ENCODE results near the gene TEX28.
A peak's percentile ranks its signal among the peaks of the same experiment; 100 is the strongest.
"Not testable (repeated sequence)": the region's sequence is repeated elsewhere in the genome, so short reads cannot be mapped to it uniquely, and the experiment has no call there.

Gene TEX28

GRCh38 chrX:154312116-154312515, 17.2 kb upstream of the TEX28 start:
- no peak for DNase-seq (ENCODE audit: insufficient read length, low spot score)
- FAIRE-seq: no peak

- DNase-seq (ENCODE audit: insufficient read length, low spot score) (no peak), FAIRE-seq (no peak)
These were observed 16.0 kb upstream of the TEX28 start for GRCh38 chrX:154310616-154311536.

- FAIRE-seq: no peak
- DNase-seq (ENCODE audit: insufficient read length, low spot score): no peak
These were observed 14.3 kb upstream of the TEX28 start for GRCh38 chrX:154309041-154309775.

GRCh38 chrX:154308108-154308946, 13.4 kb upstream of the TEX28 start:
- FAIRE-seq: peak; percentile 97
- DNase-seq (ENCODE audit: insufficient read length, low spot score): peak; percentile 26

GRCh38 chrX:154307202-154307601, 12.3 kb upstream of the TEX28 start:
- FAIRE-seq: no peak

GRCh38 chrX:154305541-154306205, 10.7 kb upstream of the TEX28 start:
- FAIRE-seq: no peak
- no peak for DNase-seq (ENCODE audit: insufficient read length, low spot score)

More at GRCh38 chrX:154307202-154307601, 12.3 kb upstream of the TEX28 start:
- no peak for DNase-seq (ENCODE audit: insufficient read length, low spot score)

- FAIRE-seq (no peak), DNase-seq (ENCODE audit: insufficient read length, low spot score) (no peak)
These were observed 9.9 kb upstream of the TEX28 start for GRCh38 chrX:154304846-154305245.

- FAIRE-seq (no peak), DNase-seq (ENCODE audit: insufficient read length, low spot score) (no peak)
These were observed 8.6 kb upstream of the TEX28 start for GRCh38 chrX:154303476-154303875.

- not testable (repeated sequence) for FAIRE-seq; DNase-seq (ENCODE audit: insufficient read length, low spot score)
These were observed 8.1 kb upstream of the TEX28 start for GRCh38 chrX:154302998-154303397.

- DNase-seq (ENCODE audit: insufficient read length, low spot score) (no peak), FAIRE-seq (no peak)
These were observed 5.9 kb upstream of the TEX28 start for GRCh38 chrX:154300816-154301215.

GRCh38 chrX:154298312-154298711, 3.4 kb upstream of the TEX28 start:
- FAIRE-seq: peak; percentile 91

GRCh38 chrX:154296731-154297130, 1.8 kb upstream of the TEX28 start:
- DNase-seq (ENCODE audit: insufficient read length, low spot score): no peak
- FAIRE-seq: no peak

More at GRCh38 chrX:154298312-154298711, 3.4 kb upstream of the TEX28 start:
- DNase-seq (ENCODE audit: insufficient read length, low spot score): no peak

- no peak for DNase-seq (ENCODE audit: insufficient read length, low spot score)
- no peak for FAIRE-seq
These were observed 863 bp upstream of the TEX28 start, which contains the start of gene TKTL1 for GRCh38 chrX:154295664-154296310. TKTL1 (plus strand) TSS chrX:154295795; CDS start chrX:154295860, 65 bp downstream.

- FAIRE-seq; DNase-seq (ENCODE audit: insufficient read length, low spot score): not testable (repeated sequence)
These were observed 8.5 kb downstream of the TEX28 start for GRCh38 chrX:154286406-154286805.

GRCh38 chrX:154284489-154285338, 10.2 kb downstream of the TEX28 start:
- not testable (repeated sequence) for DNase-seq (ENCODE audit: insufficient read length, low spot score); FAIRE-seq

- FAIRE-seq; DNase-seq (ENCODE audit: insufficient read length, low spot score): not testable (repeated sequence)
These were observed 25.7 kb downstream of the TEX28 start for GRCh38 chrX:154269245-154269644.

- FAIRE-seq; DNase-seq (ENCODE audit: insufficient read length, low spot score): not testable (repeated sequence)
These were observed 31.9 kb downstream of the TEX28 start for GRCh38 chrX:154263072-154263471.

- not testable (repeated sequence) for FAIRE-seq; DNase-seq (ENCODE audit: insufficient read length, low spot score)
These were observed 36.2 kb downstream of the TEX28 start for GRCh38 chrX:154258711-154259110.

Data from GM19239 (cell line).